Uterus (tissue), 2 donors: Measurements from ENCODE around the gene PLEKHA1.

Experiments
- CTCF ChIP-seq, 4 experiments: fragments of 200-600 bp in 2 of 4; fragments of 450-650 bp in 2 of 4; sonication (generic) in 2 of 4; IDR thresholded peaks; one replicate each; pipeline ENCODE4 v1.5.1; 2016 to 2019; ENCODE audit warnings: antibody characterized with exemption in 4 of 4, mild to moderate bottlenecking in 2 of 4, moderate library complexity in 1 of 4
- POLR2A ChIP-seq, 2 donors: fragments of 450-650 bp; IDR thresholded peaks; one replicate each; pipeline ENCODE4 v1.6.1; 2016; ENCODE audit warnings: antibody characterized with exemption in 2 of 2, mild to moderate bottlenecking in 1 of 2, moderate library complexity in 1 of 2

GRCh38 chr10:122461729-122462532 is 87.4 kb downstream of the PLEKHA1 start:
- TF ChIP-seq CTCF (IDR thresholded peaks at IDR 0.05) (peak in 1 of 4 experiments; percentile 16), POLR2A (IDR thresholded peaks at IDR 0.05) (no peak)
